ENCODE measurements around the gene ARHGAP1. TPM values are rescaled to one million over a fixed set of nuclear protein-coding genes. Genes with fewer than 3 reads are reported as not detected.
A peak's percentile ranks its signal among the peaks of the same experiment; 100 is the strongest.
"Not testable (repeated sequence)": the region's sequence is repeated elsewhere in the genome, so short reads cannot be mapped to it uniquely, and the experiment has no call there.

The ARHGAP1 gene
- total and polyA plus RNA-seq, 10 donors, result 13.3 to 137 (median 76.9) TPM

DNA sequence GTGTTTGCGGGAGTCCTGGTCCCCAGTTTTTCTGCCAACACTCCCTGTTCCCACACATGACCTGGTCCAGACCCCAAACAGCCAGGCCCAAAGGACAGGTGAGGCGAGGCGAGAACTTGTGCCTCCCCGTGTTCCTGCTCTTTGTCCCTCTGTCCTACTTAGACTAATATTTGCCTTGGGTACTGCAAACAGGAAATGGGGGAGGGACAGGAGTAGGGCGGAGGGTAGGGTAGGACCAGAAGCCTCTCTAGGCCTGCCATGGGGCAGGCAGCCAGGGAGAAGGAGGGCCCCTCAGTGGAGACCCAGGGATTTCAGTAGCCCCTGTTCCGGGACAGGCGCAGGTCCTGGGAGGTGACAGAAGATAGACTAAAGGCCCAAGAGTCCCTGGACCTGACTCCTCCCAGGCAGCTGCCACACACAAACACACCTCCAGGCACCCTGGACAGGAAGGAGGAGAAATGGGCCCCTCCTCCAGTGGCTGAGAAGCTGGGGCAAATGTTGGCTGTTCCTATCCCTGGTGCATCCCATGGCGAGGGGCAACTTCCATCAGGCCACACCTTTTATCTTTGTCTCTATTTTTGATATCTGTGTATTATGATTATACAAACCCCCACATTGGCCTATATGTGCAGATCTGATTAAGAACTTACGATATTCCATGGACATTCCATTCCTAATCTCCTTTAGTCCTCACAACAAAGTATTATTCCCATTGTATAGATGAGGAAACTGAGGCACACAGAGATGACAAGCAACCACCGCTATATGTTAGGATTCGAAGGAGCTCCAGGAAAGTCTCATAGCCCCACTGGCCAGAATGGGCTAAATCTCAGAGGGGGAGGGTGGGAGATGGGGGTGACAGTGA, 18.0 kb upstream of the ARHGAP1 start:
- intact Hi-C loops (cut with DNase I; ENCODE audit: low total_unique reads), result no loop called here
- Histone ChIP-seq H3K4me1 (peaks cover 0 to 6% (median 0%) of the 10 kb centered on the region in 6 donors), H3K27ac (peak overlapping the region in 1 of 8 donors; percentile 23), H3K36me3 (no peaks in the 10 kb centered on the region), H3K4me3 (no peak overlapping the region), H3K9me3 (no peaks in the 10 kb centered on the region), H3K27me3 (replicated peaks in 1 of 7) (no peaks in the 10 kb centered on the region)
- no peak for DNase-seq
- WGBS, 5 donors, result 81 to 86% (median 84%) methylated on average over 11 of the region's 11 CpGs
- TF ChIP-seq, protein P1, sequence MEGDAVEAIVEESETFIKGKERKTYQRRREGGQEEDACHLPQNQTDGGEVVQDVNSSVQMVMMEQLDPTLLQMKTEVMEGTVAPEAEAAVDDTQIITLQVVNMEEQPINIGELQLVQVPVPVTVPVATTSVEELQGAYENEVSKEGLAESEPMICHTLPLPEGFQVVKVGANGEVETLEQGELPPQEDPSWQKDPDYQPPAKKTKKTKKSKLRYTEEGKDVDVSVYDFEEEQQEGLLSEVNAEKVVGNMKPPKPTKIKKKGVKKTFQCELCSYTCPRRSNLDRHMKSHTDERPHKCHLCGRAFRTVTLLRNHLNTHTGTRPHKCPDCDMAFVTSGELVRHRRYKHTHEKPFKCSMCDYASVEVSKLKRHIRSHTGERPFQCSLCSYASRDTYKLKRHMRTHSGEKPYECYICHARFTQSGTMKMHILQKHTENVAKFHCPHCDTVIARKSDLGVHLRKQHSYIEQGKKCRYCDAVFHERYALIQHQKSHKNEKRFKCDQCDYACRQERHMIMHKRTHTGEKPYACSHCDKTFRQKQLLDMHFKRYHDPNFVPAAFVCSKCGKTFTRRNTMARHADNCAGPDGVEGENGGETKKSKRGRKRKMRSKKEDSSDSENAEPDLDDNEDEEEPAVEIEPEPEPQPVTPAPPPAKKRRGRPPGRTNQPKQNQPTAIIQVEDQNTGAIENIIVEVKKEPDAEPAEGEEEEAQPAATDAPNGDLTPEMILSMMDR (IDR thresholded peaks at IDR 0.05 in 8 of 11, conservative IDR thresholded peaks at IDR 0.05 in 3 of 11), result no peak
- no peak for TF ChIP-seq POLR2A (IDR thresholded peaks at IDR 0.05)
- TF ChIP-seq POLR2AphosphoS5 (IDR thresholded peaks at IDR 0.05), result no peak

DNA sequence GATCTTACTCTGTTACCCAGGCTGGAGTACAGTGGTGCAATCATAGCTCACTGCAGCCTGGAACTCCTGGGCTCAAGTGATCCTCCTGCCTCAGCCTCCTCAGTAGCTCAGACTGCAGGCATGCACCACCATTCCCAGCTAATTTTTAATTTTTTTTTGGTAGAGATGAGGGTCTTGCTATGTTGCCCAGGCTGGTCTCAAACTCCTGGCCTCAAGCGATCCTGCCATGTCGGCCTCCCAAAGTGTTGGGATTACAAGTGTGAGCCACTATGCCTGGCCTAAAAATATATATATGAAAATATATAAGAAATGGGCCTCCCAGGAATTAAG, 17.4 kb upstream of the ARHGAP1 start:
- intact Hi-C loops (cut with DNase I; ENCODE audit: low total_unique reads); H3K36me3 ChIP-seq; H3K27me3 ChIP-seq (replicated peaks in 1 of 7); H3K9me3 ChIP-seq; H3K4me3 ChIP-seq; DNase-seq; H3K4me1 ChIP-seq: not testable (repeated sequence)
- H3K27ac ChIP-seq, result peak overlapping the region in 1 of 8 donors; percentile 23
- WGBS, 5 donors, result 93 to 97% (median 95%) methylated on average over 2 of the region's 2 CpGs

DNA sequence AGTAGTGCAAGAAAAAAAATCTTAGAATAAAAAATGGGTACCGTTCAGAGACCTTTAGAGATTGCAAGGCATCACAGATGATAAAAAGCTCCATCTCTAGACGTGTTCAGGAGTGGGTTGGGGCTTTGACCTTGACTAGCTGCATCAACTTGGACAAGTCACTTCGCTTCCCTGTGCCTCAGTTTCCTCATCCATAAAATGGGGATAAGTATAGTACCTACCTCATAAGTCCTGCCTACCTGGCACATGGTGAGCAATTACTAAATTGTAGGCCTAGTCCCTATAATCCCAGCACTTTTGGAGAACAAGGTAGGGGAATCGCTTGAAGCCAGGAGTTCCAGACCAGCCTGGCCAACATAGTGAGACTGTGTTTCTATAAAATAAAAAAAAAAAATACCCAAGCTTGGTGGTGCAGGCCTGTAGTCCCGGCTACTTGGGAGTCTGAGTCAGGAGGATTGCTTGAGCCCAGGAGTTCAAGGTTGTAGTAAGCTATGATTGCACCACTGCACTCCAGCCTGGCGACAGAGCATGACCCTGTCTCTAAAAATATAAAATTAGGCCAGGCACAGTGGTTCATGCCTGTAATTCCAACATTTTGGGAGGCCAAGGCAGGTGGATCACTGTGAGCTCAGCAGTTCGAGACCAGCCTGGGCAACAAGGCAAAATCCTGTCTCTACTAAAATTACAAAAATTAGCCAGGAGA, 12.6 kb upstream of the ARHGAP1 start:
- no peak for DNase-seq
- Histone ChIP-seq H3K4me3 (no peak overlapping the region), H3K27ac (no peak overlapping the region), H3K27me3 (replicated peaks in 1 of 7) (no peaks in the 10 kb centered on the region), H3K4me1 (peaks cover 0 to 2% (median 0%) of the 10 kb centered on the region in 6 donors), H3K9me3 (no peaks in the 10 kb centered on the region), H3K36me3 (peaks cover 0 to 17% (median 0%) of the 10 kb centered on the region in 6 donors)
- intact Hi-C loops (cut with DNase I; ENCODE audit: low total_unique reads), result no loop called here
- TF ChIP-seq, protein P1 (IDR thresholded peaks at IDR 0.05 in 8 of 11, conservative IDR thresholded peaks at IDR 0.05 in 3 of 11), result no peak
- TF ChIP-seq POLR2A (IDR thresholded peaks at IDR 0.05), result no peak
- no peak for TF ChIP-seq POLR2AphosphoS5 (IDR thresholded peaks at IDR 0.05)
- 90 to 95% (median 92%) methylated on average over 7 of the region's 7 CpGs for WGBS, 5 donors

DNA sequence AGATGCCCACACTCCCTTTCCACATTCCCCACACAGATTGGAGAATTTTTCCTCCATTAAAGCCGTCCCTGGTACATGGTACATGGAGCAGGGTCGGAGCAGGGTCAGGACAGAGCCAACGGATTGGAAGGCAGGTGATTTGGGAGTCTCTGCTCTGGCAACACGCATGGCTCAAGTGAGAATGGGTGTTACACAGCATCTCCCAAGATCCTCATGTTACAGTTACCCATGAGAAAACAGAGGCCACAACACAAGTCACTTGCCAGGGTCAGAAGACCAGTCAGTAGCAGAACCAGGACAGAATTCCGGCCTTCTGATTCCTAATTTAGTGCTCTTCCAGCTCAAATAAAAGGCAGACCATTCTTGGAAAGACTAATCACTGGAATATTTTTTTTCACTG, 10.9 kb upstream of the ARHGAP1 start:
- Histone ChIP-seq H3K27ac (peak overlapping the region in 7 of 8 donors; percentile 36 to 70 (median 46)), H3K36me3 (peaks cover 0 to 34% (median 13%) of the 10 kb centered on the region in 6 donors), H3K9me3 (no peaks in the 10 kb centered on the region), H3K27me3 (replicated peaks in 1 of 7) (no peaks in the 10 kb centered on the region), H3K4me1 (no peaks in the 10 kb centered on the region), H3K4me3 (no peak overlapping the region)
- 66 to 92% (median 82%) methylated on average over 5 of the region's 5 CpGs for WGBS, 5 donors
- intact Hi-C loops (cut with DNase I; ENCODE audit: low total_unique reads), result no loop called here
- DNase-seq, result no peak
- TF ChIP-seq POLR2A (IDR thresholded peaks at IDR 0.05) (no peak), POLR2AphosphoS5 (IDR thresholded peaks at IDR 0.05) (no peak)
- TF ChIP-seq, protein P1 (IDR thresholded peaks at IDR 0.05 in 8 of 11, conservative IDR thresholded peaks at IDR 0.05 in 3 of 11), result no peak

All from spleen (tissue), 11 donors.